HEK293 (cell line): ENCODE measurements around the gene ZSCAN20.

ENCODE experiments used
- CTCF ChIA-PET: fragments of 350-600 bp; formaldehyde crosslinking; extraction: SDS; loops from one replicate; lab custom pipeline; 2021; ENCODE audit warnings: antibody characterized with exemption; lab: Yijun Ruan, JAX
- POLR2A ChIA-PET: fragments of 300-600 bp; formaldehyde crosslinking; extraction: SDS; loops from one replicate; lab custom pipeline; 2020; ENCODE audit warnings: antibody characterized with exemption, inconsistent platforms; lab: Yijun Ruan, JAX
- H3K27ac ChIP-seq: fragments of 200-500 bp; sonication (Bioruptor generic); 2 replicates; pipeline ENCODE4 v1.5.1; 2014; ENCODE audit warnings: low read depth, low read length, control low read depth, inconsistent platforms; ENCODE audit errors: extremely low read depth
- H3K36me3 ChIP-seq, 2 experiments: fragments of 200-500 bp in 1 of 2; sonication (Bioruptor generic) in 1 of 2; 1 replicate in 1 of 2; 2 replicates in 1 of 2; pipeline ENCODE4 v1.5.1; 2014 to 2017; ENCODE audit warnings: inconsistent platforms in 2 of 2, low read length in 2 of 2; ENCODE audit not compliant: control insufficient read depth in 2 of 2, insufficient read depth in 1 of 2
- H3K4me1 ChIP-seq: fragments of 200-500 bp; sonication (Bioruptor generic); 2 replicates; pipeline ENCODE4 v1.5.1; 2014; ENCODE audit warnings: mild to moderate bottlenecking, low read length, inconsistent platforms; ENCODE audit not compliant: control insufficient read depth, insufficient read depth
- H3K4me3 ChIP-seq: 2 replicates; pipeline ENCODE4 v1.5.1; 2011; ENCODE audit warnings: low read depth, mild to moderate bottlenecking, control low read depth, low read length, moderate library complexity
- H3K9me3 ChIP-seq: fragments of 200-500 bp; sonication (Bioruptor generic); 2 replicates; pipeline ENCODE4 v1.5.1; 2014; ENCODE audit warnings: low read depth, low read length, inconsistent platforms; ENCODE audit not compliant: control insufficient read depth, insufficient read depth
- ELK4 ChIP-seq: IDR thresholded peaks from 2 replicates; pipeline ENCODE4 v1.6.1; 2011; ENCODE audit warnings: mild to moderate bottlenecking, low read depth, low read length, borderline replicate concordance
- KLF16 ChIP-seq: fragments of 450-650 bp; formaldehyde crosslinking; IDR thresholded peaks from 2 replicates; pipeline ENCODE4 v1.5.1; 2017; ENCODE audit warnings: missing biosample characterization, missing genetic modification characterization
- KLF17 ChIP-seq: fragments of 450-650 bp; formaldehyde crosslinking; IDR thresholded peaks from 2 replicates; pipeline ENCODE4 v1.5.1; 2016; ENCODE audit warnings: missing biosample characterization, missing genetic modification characterization
- KLF8 ChIP-seq: fragments of 450-650 bp; formaldehyde crosslinking; IDR thresholded peaks from 2 replicates; pipeline ENCODE4 v1.5.1; 2016; ENCODE audit warnings: missing biosample characterization, missing genetic modification characterization
- PBX3 ChIP-seq: sonication (generic); formaldehyde crosslinking; IDR thresholded peaks from 2 replicates; pipeline ENCODE4 v1.8.1; 2022; ENCODE audit warnings: mild to moderate bottlenecking, moderate library complexity, missing genetic modification reagents
- SCRT1 ChIP-seq: fragments of 450-650 bp; formaldehyde crosslinking; IDR thresholded peaks from 2 replicates; pipeline ENCODE4 v1.5.1; 2016; ENCODE audit warnings: missing biosample characterization, missing genetic modification characterization, borderline replicate concordance
- YY1 ChIP-seq: fragments of 450-650 bp; formaldehyde crosslinking; IDR thresholded peaks from 2 replicates; pipeline ENCODE4 v1.5.1; 2018; ENCODE audit warnings: missing biosample characterization, missing genetic modification characterization
- ZNF174 ChIP-seq: fragments of 450-650 bp; formaldehyde crosslinking; IDR thresholded peaks from 2 replicates; pipeline ENCODE4 v1.5.0; 2017; ENCODE audit warnings: missing biosample characterization, mild to moderate bottlenecking, missing genetic modification characterization
- ZNF214 ChIP-seq: fragments of 450-650 bp; formaldehyde crosslinking; IDR thresholded peaks from 2 replicates; pipeline ENCODE4 v1.5.1; 2017; ENCODE audit warnings: missing biosample characterization, mild to moderate bottlenecking, missing genetic modification characterization, borderline replicate concordance
- ZNF280C ChIP-seq: fragments of 450-650 bp; formaldehyde crosslinking; IDR thresholded peaks from 2 replicates; pipeline ENCODE4 v1.5.1; 2016; ENCODE audit warnings: missing biosample characterization, missing genetic modification characterization
- ZNF280D ChIP-seq: fragments of 450-650 bp; formaldehyde crosslinking; IDR thresholded peaks from 2 replicates; pipeline ENCODE4 v1.5.1; 2016; ENCODE audit warnings: missing biosample characterization, missing genetic modification characterization
- ZNF341 ChIP-seq: fragments of 450-650 bp; formaldehyde crosslinking; IDR thresholded peaks from 2 replicates; pipeline ENCODE4; 2016; ENCODE audit warnings: low read depth, missing biosample characterization, missing genetic modification characterization
- ZNF623 ChIP-seq: fragments of 450-650 bp; formaldehyde crosslinking; IDR thresholded peaks from 2 replicates; pipeline ENCODE4 v1.5.1; 2016; ENCODE audit warnings: missing biosample characterization, missing genetic modification characterization
- ZNF626 ChIP-seq: fragments of 450-650 bp; sonication (Bioruptor Pico); formaldehyde crosslinking; IDR thresholded peaks from 2 replicates; pipeline ENCODE4 v1.5.1; 2018; ENCODE audit warnings: missing biosample characterization, missing genetic modification characterization, inconsistent platforms

ZSCAN20 gene

GRCh38 chr1:33424610-33425009, 47.8 kb upstream of the ZSCAN20 start:
- peaks cover 0 to 9% of the 10 kb centered on the region in 2 experiments; a peak in 1 of 3 replicates for H3K36me3 ChIP-seq
- H3K4me3 ChIP-seq: no peak overlapping the region
- H3K27ac ChIP-seq: no peak overlapping the region
- H3K4me1 ChIP-seq: peaks cover 4% of the 10 kb centered on the region; the same call in 1 of the 2 replicates
- ChIA-PET CTCF (no interaction called here), POLR2A (no interaction called here)
- no peaks in the 10 kb centered on the region for H3K9me3 ChIP-seq
- TF ChIP-seq ZNF174 (tag by site-specific recombination): no peak
- TF ChIP-seq PBX3 (CRISPR knock-in tag): no peak
- TF ChIP-seq ELK4: no peak
- no peak for TF ChIP-seq ZNF626 (tag by site-specific recombination)
- TF ChIP-seq YY1: no peak
- no peak for TF ChIP-seq ZNF623 (tag by site-specific recombination)
- no peak for TF ChIP-seq ZNF280D

GRCh38 chr1:33425900-33426299, 46.5 kb upstream of the ZSCAN20 start:
- Histone ChIP-seq H3K9me3 (no peaks in the 10 kb centered on the region), H3K4me3 (no peak overlapping the region), H3K36me3 (peaks cover 0 to 9% of the 10 kb centered on the region in 2 experiments; a peak in 1 of 3 replicates), H3K4me1 (peaks cover 4% of the 10 kb centered on the region; the same call in 1 of the 2 replicates), H3K27ac (no peak overlapping the region)
- TF ChIP-seq KLF17: no peak
- TF ChIP-seq SCRT1: no peak
- no peak for TF ChIP-seq ZNF214 (tag by site-specific recombination)
- TF ChIP-seq KLF16 (tag by site-specific recombination): no peak
- no peak for TF ChIP-seq ZNF280C
- no peak for TF ChIP-seq KLF8 (tag by site-specific recombination)
- TF ChIP-seq ZNF341 (tag by site-specific recombination): no peak
- POLR2A ChIA-PET: interaction anchor here (0.6 kb wide), 1 partner anchor 76 kb away, joined by 4 read pairs; no protein-coding TSS in a partner anchor
- CTCF ChIA-PET: interaction anchor here (0.8 kb wide), 1 partner anchor 29 kb away, joined by 6 read pairs; no protein-coding TSS in a partner anchor
